ENCODE measurements around the gene ZNF646. TPM values are rescaled to one million over a fixed set of nuclear protein-coding genes. Genes with fewer than 3 reads are reported as not detected.

Gene ZNF646
- total RNA-seq, 4 donors from 2014 or later = 8.1 to 18.0 (median 11.9) TPM

- no peak for DNase-seq (ENCODE audit: low spot score)
- TF ChIP-seq CTCF (IDR thresholded peaks at IDR 0.05) = no peak
- no peak for ATAC-seq (ENCODE audit: low FRiP score)
Observed at GRCh38 chr16:31113121-31114120, 39.2 kb downstream of the ZNF646 start.

- no peak for ATAC-seq (ENCODE audit: low FRiP score)
- no peak for TF ChIP-seq CTCF (IDR thresholded peaks at IDR 0.05)
- DNase-seq (ENCODE audit: low spot score) = no peak
Observed at GRCh38 chr16:31114468-31114867, 40.2 kb downstream of the ZNF646 start.

- ATAC-seq (ENCODE audit: low FRiP score) (peak; percentile 95), DNase-seq (ENCODE audit: low spot score) (peak; percentile 97)
- TF ChIP-seq CTCF (IDR thresholded peaks at IDR 0.05) = no peak
Observed at GRCh38 chr16:31117384-31118222, 43.4 kb downstream of the ZNF646 start, which contains the start of gene KAT8. KAT8 (plus strand) TSS chr16:31117664; CDS start chr16:31117682, 18 bp downstream.

- no peak for TF ChIP-seq CTCF (IDR thresholded peaks at IDR 0.05)
- no peak for DNase-seq (ENCODE audit: low spot score)
- ATAC-seq (ENCODE audit: low FRiP score) = peak; percentile 69
Observed at GRCh38 chr16:31118223-31119155, 44.3 kb downstream of the ZNF646 start.

GRCh38 chr16:31120129-31120528 lies 45.9 kb downstream of the ZNF646 start:
- ATAC-seq (ENCODE audit: low FRiP score) = no peak
- TF ChIP-seq CTCF (IDR thresholded peaks at IDR 0.05) = no peak
- DNase-seq (ENCODE audit: low spot score) = no peak

GRCh38 chr16:31125844-31126243 lies 51.6 kb downstream of the ZNF646 start:
- TF ChIP-seq CTCF (IDR thresholded peaks at IDR 0.05) = no peak
- DNase-seq (ENCODE audit: low spot score) = no peak

More at GRCh38 chr16:31125844-31126243, 51.6 kb downstream of the ZNF646 start:
- no peak for ATAC-seq (ENCODE audit: low FRiP score)

All from omental fat pad (tissue), 4 donors.